Stimulated activated CD8-positive, alpha-beta memory T cell treated with anti-CD3 and anti-CD28 coated beads, Interleukin-7, amount 100 ng/mL, for 48 hours (primary cell): ENCODE data around the gene PRRG3.

ENCODE experiments used
- DNase-seq, 2 donors: peaks; one replicate each; pipeline ENCODE4 v3.0.0-alpha.2; 2020; ENCODE audit warnings: low read depth in 1 of 2; ENCODE audit errors: extremely low read depth in 1 of 2

The PRRG3 gene

DNA sequence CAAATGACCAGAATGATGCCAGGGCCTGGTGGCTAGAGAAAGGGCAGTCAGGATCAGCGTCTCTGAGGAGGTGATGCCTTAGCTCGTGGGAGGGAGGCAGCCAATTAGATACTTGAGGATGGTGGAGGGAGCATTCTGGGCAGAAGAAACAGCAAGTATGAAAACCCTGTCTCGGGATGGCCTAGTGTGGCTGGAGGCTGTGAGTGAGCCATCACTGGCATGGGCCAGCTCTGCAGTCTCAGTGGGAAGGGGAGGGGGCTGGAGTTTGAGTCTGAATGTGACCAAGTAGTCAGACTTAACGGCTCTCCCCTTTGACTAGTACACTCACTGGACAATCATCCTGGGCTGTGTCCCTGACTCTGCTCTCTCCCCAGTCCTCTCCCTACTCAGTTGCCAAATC lies 46.3 kb downstream of the PRRG3 start:
- no peak for DNase-seq

DNA sequence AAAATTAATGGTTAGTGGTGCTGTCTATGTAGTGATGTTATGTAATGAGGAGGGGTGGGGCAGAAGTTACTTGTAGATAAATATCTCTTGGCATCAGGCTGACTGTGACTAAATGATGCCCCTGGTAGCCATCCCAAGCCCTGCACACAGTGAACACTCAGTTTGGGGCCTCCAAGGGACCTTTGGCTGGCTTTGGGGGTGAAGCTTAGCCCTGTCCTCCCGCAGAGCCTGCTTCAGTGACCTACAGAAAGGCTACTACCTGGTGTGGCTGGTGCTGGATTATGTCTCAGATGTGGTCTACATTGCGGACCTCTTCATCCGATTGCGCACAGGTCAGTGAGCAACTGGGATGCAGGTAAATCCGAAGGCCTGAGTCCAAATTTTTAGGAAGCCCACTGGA lies 47.1 kb downstream of the PRRG3 start:
- no peak for DNase-seq

DNA sequence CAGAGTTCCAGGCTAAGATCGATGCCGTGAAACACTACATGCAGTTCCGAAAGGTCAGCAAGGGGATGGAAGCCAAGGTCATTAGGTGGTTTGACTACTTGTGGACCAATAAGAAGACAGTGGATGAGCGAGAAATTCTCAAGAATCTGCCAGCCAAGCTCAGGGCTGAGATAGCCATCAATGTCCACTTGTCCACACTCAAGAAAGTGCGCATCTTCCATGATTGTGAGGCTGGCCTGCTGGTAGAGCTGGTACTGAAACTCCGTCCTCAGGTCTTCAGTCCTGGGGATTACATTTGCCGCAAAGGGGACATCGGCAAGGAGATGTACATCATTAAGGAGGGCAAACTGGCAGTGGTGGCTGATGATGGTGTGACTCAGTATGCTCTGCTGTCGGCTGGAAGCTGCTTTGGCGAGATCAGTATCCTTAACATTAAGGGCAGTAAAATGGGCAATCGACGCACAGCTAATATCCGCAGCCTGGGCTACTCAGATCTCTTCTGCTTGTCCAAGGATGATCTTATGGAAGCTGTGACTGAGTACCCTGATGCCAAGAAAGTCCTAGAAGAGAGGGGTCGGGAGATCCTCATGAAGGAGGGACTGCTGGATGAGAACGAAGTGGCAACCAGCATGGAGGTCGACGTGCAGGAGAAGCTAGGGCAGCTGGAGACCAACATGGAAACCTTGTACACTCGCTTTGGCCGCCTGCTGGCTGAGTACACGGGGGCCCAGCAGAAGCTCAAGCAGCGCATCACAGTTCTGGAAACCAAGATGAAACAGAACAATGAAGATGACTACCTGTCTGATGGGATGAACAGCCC lies 48.6 kb downstream of the PRRG3 start:
- no peak for DNase-seq

GRCh38 chrX:151745651-151746050 lies 50.4 kb downstream of the PRRG3 start:
- no peak for DNase-seq

DNA sequence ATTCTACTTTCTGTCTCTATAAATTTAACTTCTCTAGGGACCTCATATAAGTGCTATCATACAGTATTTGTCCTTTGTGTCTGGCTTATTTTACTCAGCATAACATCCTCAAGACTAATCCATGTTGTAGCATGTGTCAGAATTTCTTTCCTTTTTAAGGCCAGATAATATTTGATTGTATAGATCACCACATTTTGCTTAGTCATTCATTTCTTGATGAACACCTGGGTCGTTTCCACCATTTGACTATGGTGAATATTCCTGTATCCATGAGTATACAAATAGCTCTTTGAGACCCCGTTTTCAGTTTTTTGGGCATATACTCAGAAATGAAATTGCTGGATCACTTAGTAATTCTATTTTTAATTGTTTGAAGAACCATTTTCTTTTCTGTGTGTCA lies 51.2 kb downstream of the PRRG3 start:
- DNase-seq, result no peak

DNA sequence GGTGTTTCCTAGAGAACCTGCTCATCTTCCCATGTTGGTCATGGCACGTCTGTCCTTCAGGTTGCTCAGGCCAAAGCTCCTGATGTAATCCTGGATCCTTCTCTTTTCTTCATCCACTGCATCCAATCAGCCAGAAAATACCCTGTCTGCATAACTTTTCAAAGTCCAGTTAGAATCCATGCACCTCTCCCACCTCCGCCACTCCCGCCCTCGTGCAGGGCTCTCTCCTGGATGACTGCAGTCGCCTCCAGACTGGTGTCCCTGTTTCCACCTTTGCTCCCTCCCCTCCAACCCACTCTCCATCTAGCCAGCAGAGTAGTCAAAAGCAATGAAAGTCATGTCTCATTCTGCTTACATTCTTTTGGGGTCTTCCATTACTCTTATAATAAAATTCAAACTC lies 55.3 kb downstream of the PRRG3 start:
- no peak for DNase-seq

DNA sequence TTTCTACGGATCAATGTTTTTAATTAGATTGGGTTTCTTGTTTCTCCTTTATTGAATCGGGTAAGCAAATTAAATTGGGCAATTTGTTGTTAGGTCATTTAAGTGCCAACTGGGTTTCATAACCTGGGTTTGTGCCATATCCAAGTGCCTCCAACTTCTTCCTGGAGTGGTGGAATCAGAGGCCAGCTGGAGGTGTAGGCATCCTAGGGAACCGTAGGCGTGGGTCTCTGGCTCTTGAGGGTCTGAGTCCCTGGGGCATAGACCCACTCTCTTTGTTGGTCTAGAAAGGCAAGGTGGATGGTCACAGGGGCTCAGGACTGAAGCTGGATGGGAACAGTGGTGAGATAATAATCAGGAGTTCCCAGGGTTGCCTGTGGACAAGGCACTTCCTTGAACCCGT lies 57.6 kb downstream of the PRRG3 start:
- DNase-seq, result no peak

DNA sequence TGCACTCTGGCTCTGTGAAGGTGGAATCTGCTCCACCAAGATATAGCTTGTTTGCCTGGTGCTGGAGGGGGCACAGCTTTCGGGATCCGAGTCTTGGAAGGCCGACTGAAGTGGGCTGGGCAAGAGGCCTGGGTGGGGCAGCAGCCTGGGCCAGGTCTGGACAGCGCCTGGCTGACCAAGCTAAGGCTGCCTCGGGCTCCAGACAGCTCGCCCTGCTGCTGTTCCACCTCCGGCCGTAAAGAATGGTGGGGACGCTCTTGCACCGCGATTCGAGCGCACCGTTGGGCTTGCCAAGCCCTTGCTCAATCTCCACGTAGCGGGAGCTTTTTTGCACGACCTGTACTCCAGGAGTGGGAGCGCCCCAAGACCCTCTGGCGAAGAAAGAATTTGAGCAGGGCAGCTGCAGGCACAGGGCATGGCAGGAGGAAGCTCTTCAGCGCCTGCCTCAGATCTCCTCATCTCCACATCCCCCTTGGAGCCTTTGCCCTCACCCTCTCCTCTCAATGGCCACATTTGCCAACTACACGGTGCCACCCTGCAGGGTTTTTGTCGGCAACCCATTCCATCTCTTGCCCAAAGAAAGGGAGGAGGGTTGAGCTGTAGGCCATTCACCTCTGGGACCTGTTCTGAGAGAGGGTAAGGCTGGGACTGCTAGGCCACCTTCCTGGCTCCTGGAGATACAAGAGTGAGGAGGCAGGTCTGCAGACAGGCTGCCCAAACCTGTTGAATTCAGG lies 58.2 kb downstream of the PRRG3 start:
- no peak for DNase-seq

DNA sequence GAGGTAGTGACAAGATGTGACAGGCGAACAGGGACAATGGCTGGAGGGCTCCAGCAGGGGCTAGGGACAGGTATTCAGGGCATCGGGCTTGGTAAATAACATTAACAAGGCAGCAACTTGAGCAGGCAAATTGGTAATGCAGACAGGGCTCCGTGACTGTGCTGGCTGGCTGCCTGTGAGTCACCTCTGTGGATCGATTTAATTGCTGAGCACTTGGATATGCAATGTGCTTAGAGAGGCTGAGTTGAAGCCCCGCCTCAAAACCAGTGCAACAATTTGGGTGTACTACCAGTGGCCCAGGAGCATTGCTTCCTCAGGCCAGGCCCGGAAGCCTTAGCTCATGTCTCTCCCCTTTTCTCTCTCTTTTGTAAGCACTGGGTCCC lies 58.8 kb downstream of the PRRG3 start:
- no peak for DNase-seq

GRCh38 chrX:151754641-151755215 lies 59.5 kb downstream of the PRRG3 start:
- DNase-seq, result no peak
